Ectodermal cell (in vitro differentiated cells): ENCODE measurements around the gene ZFC3H1.

Experiments
- H3K27ac ChIP-seq: 2 replicates; pipeline ENCODE4 v1.7.0; 2013; ENCODE audit warnings: mild to moderate bottlenecking, low read depth, low read length; ENCODE audit not compliant: insufficient read depth, poor library complexity, severe bottlenecking
- H3K27me3 ChIP-seq: 2 replicates; pipeline ENCODE4 v1.7.0; 2013; ENCODE audit warnings: mild to moderate bottlenecking, low read length; ENCODE audit not compliant: insufficient read depth, control insufficient read depth, poor library complexity, severe bottlenecking
- H3K36me3 ChIP-seq: one replicate; pipeline ENCODE4 v1.7.0; 2013; ENCODE audit warnings: low read length; ENCODE audit not compliant: control insufficient read depth, insufficient read depth
- H3K4me1 ChIP-seq: one replicate; pipeline ENCODE4 v1.7.0; 2013; ENCODE audit warnings: low read length; ENCODE audit not compliant: control insufficient read depth, insufficient read depth
- H3K4me3 ChIP-seq: 2 replicates; pipeline ENCODE4 v1.7.0; 2013; ENCODE audit warnings: low read depth, low read length, control low read depth; ENCODE audit not compliant: insufficient read depth
- H3K9me3 ChIP-seq: 2 replicates; pipeline ENCODE4 v1.7.0; 2013; ENCODE audit warnings: mild to moderate bottlenecking, low read length, moderate library complexity; ENCODE audit not compliant: control insufficient read depth
- WGBS, 2 experiments: methylation state at CpG; one replicate each; pipeline ENCODE4 v1.1.7; 2013; ENCODE audit warnings: missing lambda C conversion rate in 2 of 2; 5-methylcytosine and 5-hydroxymethylcytosine counted together

ZFC3H1 gene

DNA sequence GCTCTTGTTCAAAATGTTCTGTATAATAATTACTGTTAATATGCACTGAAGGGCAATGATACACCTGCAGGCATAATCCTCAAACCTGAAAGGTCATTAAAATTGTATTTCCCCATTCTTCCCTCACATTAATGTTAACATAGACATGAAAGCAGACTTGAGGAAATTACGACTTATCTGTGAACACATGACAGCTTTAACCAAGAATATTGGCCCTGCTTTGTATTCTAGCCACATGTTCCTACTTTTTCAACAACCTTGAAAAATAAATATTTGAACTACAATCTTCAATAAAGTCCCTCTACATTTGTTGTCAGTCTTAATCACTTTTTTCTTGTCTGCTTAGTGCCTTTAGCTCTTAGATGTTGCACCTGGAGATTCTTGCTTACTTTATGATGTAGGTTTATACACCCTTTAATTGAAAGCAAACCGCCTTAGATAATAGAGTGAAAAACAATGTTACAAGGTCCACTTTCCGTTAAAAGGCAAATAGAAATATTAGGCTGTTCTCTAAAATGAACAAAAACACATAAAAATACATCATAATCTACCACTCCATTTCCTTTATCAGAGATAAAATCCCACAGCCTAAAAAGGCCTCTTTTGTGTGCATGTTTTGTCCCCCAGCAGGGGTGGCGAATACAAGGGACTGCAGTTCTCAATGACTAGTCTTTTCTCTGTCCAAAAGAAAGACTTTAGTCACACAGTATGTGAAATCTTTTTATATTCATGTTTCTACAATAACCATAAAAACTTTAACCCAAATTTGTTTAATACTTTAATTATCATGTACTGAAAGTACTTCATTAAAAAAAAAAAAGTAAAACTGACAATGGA is 55.9 kb downstream of the ZFC3H1 start:
- H3K4me3 ChIP-seq: no peak overlapping the region
- no peak overlapping the region for H3K27ac ChIP-seq
- peaks cover 4% of the 10 kb centered on the region for H3K4me1 ChIP-seq
- peaks cover 11% of the 10 kb centered on the region for H3K36me3 ChIP-seq
- no peaks in the 10 kb centered on the region for H3K9me3 ChIP-seq
- 92 to 93% methylated on average over 4 of the region's 4 CpGs for WGBS, 2 experiments
- no peaks in the 10 kb centered on the region for H3K27me3 ChIP-seq

DNA sequence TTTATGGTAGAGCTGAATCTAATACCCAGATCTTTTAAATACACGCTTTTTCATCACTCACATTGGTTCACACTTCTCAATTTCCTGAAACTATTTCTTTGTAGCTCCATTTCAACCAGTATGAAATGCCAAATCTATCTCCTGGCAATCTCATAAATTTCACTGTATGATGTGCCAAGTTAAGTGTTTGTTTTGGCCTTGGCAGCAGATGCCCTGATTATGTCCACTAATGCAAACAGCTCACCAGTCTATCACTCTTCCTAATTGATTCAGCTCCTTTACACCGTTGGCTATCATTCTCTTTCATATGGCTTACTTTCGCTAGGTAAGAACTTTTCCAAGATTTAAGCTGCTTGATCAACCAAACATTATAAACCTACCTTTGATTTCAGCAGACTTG is 58.6 kb downstream of the ZFC3H1 start:
- Histone ChIP-seq H3K4me1 (peaks cover 4% of the 10 kb centered on the region), H3K36me3 (no peaks in the 10 kb centered on the region), H3K27me3 (no peaks in the 10 kb centered on the region), H3K4me3 (no peak overlapping the region), H3K9me3 (no peaks in the 10 kb centered on the region), H3K27ac (no peak overlapping the region)
- 92 to 95% methylated on average over 3 of the region's 3 CpGs for WGBS, 2 experiments

DNA sequence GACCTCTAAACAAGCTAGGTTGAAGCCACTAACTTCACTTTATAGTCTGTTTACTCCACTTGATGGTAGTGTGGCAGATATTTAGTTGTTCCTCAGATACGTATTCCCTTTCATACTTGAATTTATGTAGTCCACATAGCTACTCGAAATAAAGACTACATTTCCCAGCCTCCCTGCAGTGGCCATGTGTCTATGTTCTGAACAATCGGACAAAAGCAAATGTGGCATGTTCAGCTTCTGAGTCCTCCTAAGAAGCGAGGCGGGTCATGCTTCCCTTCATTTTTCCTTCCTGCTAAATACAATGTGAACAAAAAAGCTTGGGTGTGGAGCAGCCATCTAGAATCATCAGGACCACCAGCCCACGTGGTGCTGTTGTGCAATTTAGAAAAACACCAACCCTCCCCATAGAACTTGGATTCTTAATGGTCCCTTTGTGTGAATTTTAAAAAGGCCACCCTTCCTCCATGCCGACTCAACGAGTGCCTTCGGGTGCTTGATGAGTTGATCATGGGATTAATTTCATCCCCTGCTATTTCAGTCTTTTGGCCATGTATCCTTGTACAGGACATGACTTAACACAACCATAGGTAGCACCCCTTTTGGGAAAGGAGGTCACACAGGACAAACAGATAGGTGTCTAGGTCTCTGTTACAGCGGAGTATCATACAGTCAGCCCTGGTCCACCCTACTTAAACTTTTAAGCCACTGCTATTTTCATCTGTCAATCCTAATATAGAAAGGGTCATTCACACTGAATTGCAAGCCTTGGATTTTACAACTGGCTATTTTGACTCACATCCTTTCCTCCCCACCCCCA is 60.7 kb downstream of the ZFC3H1 start:
- H3K27ac ChIP-seq: no peak overlapping the region
- H3K4me3 ChIP-seq: no peak overlapping the region
- H3K36me3 ChIP-seq: no peaks in the 10 kb centered on the region
- 90 to 93% methylated on average over 10 of the region's 10 CpGs for WGBS, 2 experiments
- H3K4me1 ChIP-seq: peaks cover 4% of the 10 kb centered on the region
- H3K9me3 ChIP-seq: no peaks in the 10 kb centered on the region
- H3K27me3 ChIP-seq: no peaks in the 10 kb centered on the region

DNA sequence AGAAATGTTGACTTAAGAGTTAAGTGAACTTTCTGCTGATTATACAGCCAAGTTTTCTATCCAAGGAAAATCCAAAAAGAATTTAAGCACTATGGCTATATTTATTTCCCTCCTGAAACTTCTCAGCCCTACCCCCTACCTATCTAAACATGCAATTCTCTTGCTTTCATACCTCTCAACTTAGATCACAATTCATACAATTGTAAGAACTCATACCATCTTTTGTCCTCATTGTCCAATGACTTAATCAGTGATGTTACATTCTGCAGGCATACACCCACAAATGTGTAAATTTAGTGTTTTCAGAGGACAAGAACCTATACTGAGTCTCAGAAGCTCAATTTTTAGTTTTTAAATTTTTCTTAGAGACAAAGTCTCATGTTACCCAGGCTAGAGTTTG is 62.1 kb downstream of the ZFC3H1 start:
- Histone ChIP-seq H3K4me3 (no peak overlapping the region), H3K4me1 (no peaks in the 10 kb centered on the region), H3K36me3 (no peaks in the 10 kb centered on the region), H3K27ac (no peak overlapping the region), H3K9me3 (no peaks in the 10 kb centered on the region), H3K27me3 (no peaks in the 10 kb centered on the region)

DNA sequence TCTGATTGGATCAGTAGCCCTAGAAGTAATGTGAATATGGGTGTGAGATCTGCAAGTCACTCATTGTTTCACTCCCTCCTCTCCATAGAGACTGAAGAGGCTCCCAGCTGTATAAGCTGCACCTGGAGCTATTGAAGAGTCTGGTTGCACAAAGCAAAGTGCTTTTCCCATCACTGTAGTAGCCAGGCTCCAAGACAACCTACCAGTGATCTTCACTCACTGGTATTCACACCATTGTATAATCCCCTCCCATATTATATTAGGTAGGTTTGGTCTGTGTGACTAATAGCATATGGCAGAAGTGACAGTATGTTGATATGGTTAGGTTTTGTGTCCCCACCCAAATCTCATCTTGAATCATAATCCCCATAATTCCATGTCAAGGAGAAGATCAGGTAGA is 64.4 kb downstream of the ZFC3H1 start:
- Histone ChIP-seq H3K27me3 (no peaks in the 10 kb centered on the region), H3K36me3 (no peaks in the 10 kb centered on the region), H3K9me3 (no peaks in the 10 kb centered on the region), H3K4me1 (no peaks in the 10 kb centered on the region), H3K4me3 (no peak overlapping the region), H3K27ac (no peak overlapping the region)

DNA sequence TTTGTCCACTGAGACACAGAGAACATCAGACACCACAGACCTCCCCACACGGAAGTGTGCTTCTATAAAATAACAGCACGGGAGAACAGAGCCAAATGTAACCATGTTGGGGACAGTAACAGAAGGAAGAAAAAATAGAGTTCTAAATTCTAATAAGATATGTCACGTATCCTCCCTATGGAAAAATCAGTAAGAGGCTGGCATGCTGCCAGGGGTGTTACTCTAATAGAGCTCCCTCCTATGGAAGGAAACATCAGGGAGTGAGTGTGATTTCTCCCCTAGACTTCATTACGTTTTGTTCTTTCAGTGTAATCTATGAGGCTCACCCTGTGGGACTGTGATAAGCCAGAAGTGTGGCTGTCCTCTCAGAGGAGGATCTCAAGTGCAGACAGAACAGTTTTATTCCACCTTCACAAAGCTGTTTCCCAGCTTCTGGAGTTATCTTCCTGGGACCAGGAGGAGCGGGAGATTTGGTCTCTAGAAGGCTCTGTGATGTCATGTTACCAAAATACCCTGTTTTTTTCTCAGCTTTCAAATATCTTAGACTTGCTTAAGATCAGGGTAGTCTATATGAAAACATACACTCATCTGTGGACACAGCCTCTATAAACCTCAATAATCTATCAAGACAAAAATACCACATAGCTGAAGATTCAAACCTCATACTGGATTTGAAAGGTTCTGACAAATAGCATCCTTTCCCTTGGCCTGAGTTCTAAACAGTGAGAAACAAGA is 69.3 kb downstream of the ZFC3H1 start:
- H3K36me3 ChIP-seq: no peaks in the 10 kb centered on the region
- H3K4me1 ChIP-seq: peaks cover 4% of the 10 kb centered on the region
- H3K9me3 ChIP-seq: no peaks in the 10 kb centered on the region
- no peak overlapping the region for H3K4me3 ChIP-seq
- H3K27ac ChIP-seq: no peak overlapping the region
- no peaks in the 10 kb centered on the region for H3K27me3 ChIP-seq
- WGBS, 2 experiments: 84 to 92% methylated on average over 5 of the region's 5 CpGs

DNA sequence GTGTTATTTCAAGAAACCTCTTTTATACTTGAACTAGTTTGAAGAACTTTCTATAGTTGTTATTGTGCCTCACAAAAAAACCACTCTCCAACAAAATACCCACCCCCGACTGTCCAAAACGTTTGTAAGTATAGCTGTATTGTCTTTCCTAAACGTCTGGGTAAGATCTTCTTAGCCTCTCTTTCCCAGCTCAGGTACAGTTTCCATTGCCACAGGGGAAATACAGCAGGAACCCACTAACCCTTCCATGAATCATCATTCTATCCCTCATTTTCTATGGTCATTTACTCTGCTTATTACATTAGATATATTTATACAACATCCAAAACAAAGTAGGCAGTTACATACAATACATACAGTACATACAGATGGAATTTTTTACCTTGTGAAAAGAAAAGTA is 70.8 kb downstream of the ZFC3H1 start:
- Histone ChIP-seq H3K9me3 (no peaks in the 10 kb centered on the region), H3K4me1 (peaks cover 4% of the 10 kb centered on the region), H3K27ac (no peak overlapping the region), H3K4me3 (no peak overlapping the region), H3K36me3 (no peaks in the 10 kb centered on the region), H3K27me3 (no peaks in the 10 kb centered on the region)
- 88 to 93% methylated on average over 3 of the region's 3 CpGs for WGBS, 2 experiments

DNA sequence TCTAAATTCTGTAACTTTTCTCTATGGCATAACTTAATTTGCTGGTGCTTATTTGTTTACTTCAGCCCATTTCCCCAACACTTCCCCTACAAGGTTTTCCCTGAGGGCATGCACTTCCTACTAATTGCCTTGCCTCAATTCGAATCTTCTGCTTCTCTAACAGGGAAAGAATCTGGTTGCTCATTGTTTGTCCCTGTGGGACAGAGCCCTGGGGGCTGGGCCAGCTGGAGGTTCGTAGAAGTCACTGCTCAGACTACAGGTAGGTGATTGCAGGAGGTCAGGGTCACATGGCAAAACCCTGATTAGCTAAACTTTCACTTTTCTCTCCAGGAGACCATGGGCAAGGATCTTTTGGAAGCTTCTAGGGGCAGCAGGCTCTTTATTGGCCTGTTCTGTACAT is 72.0 kb downstream of the ZFC3H1 start:
- H3K9me3 ChIP-seq: no peaks in the 10 kb centered on the region
- no peaks in the 10 kb centered on the region for H3K27me3 ChIP-seq
- H3K4me1 ChIP-seq: peaks cover 4% of the 10 kb centered on the region
- H3K36me3 ChIP-seq: no peaks in the 10 kb centered on the region
- H3K4me3 ChIP-seq: no peak overlapping the region
- 18 to 19% methylated on average over 2 of the region's 2 CpGs for WGBS, 2 experiments
- H3K27ac ChIP-seq: no peak overlapping the region

DNA sequence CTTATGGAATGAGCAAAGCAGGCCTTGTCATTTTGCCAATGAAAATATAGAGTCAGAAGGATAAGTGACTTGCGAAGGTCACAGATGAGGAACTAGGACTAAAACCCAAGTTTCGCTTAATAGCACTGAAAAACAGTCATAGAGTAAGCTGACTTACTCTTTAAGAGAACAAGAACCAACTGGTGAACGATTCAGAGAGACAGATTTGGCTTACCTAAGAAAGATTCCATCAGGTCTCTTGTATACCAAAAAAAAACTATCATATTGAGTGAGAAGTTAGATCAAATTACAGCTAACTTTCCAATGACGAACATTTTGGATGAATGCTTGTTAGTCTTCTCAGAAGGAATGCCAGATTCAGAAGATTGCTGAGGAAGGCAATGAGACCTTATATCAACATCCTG is 74.2 kb downstream of the ZFC3H1 start:
- no peaks in the 10 kb centered on the region for H3K36me3 ChIP-seq
- peaks cover 4% of the 10 kb centered on the region for H3K4me1 ChIP-seq
- no peaks in the 10 kb centered on the region for H3K27me3 ChIP-seq
- WGBS, 2 experiments: 92 to 94% methylated on average over 4 of the region's 4 CpGs
- H3K4me3 ChIP-seq: no peak overlapping the region
- H3K9me3 ChIP-seq: no peaks in the 10 kb centered on the region
- no peak overlapping the region for H3K27ac ChIP-seq

DNA sequence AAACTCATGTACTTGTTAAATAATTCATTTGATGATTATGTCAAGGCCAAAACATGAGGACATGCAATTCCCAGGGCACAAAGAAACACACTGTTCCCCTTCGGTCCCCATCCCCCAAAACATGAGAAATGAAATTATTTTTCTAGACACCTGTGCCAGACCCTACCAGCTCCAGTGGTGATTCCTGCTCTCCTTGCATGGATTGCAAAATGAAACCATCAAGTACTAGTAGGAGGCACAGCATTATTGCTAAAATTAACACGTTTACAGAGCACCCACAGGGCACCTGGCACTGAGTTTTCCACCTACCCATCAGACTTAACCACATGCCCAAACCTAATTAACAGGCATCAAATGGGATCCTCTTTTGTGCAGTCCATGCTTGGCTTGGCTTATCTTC is 76.6 kb downstream of the ZFC3H1 start:
- no peaks in the 10 kb centered on the region for H3K36me3 ChIP-seq
- WGBS, 2 experiments: 93 to 95% methylated on average over 2 of the region's 2 CpGs

More for the DNA sequence above, 76.6 kb downstream of the ZFC3H1 start:
- Histone ChIP-seq H3K4me3 (no peak overlapping the region), H3K4me1 (peaks cover 4% of the 10 kb centered on the region), H3K9me3 (no peaks in the 10 kb centered on the region), H3K27ac (no peak overlapping the region), H3K27me3 (no peaks in the 10 kb centered on the region)
